Mesendoderm (in vitro differentiated cells): ENCODE data around the gene YDJC.
"Not testable (repeated sequence)": the region's sequence is repeated elsewhere in the genome, so short reads cannot be mapped to it uniquely, and the experiment has no call there.

Experiments
- DNase-seq: peaks from one replicate; pipeline ENCODE4 v3.0.0; 2013
- H2AK5ac ChIP-seq: 2 replicates; pipeline ENCODE4 v1.6.1; 2013; ENCODE audit warnings: low read length, inconsistent platforms
- H2BK120ac ChIP-seq: 2 replicates; pipeline ENCODE4 v1.6.1; 2013; ENCODE audit warnings: low read depth, mild to moderate bottlenecking, low read length, moderate library complexity, mixed read lengths
- H2BK15ac ChIP-seq: replicated peaks from 2 replicates; pipeline ENCODE4 v1.6.1; 2013; ENCODE audit warnings: low read depth, mild to moderate bottlenecking, moderate library complexity
- H2BK5ac ChIP-seq: 2 replicates; pipeline ENCODE4 v1.6.1; 2013; ENCODE audit warnings: low read length, inconsistent platforms
- H3K18ac ChIP-seq: 2 replicates; pipeline ENCODE4 v1.6.1; 2013; ENCODE audit warnings: mild to moderate bottlenecking, low read length, mixed read lengths
- H3K23ac ChIP-seq: one replicate; pipeline ENCODE4 v1.6.1; 2013; ENCODE audit warnings: low read length
- H3K27ac ChIP-seq: 2 replicates; pipeline ENCODE4 v1.5.1; 2013; ENCODE audit warnings: low read depth, mild to moderate bottlenecking, inconsistent platforms, low read length, moderate library complexity
- H3K27me3 ChIP-seq: 2 replicates; pipeline ENCODE4 v1.6.1; 2013; ENCODE audit warnings: low read length, control low read depth, mild to moderate bottlenecking, inconsistent platforms; ENCODE audit not compliant: insufficient read depth, poor library complexity
- H3K36me3 ChIP-seq: 2 replicates; pipeline ENCODE4 v1.6.1; 2013; ENCODE audit warnings: low read length, inconsistent platforms; ENCODE audit not compliant: control insufficient read depth, insufficient read depth
- H3K4ac ChIP-seq: one replicate; pipeline ENCODE4 v1.6.1; 2013; ENCODE audit warnings: low read depth, mild to moderate bottlenecking, low read length, moderate library complexity
- H3K4me1 ChIP-seq: 2 replicates; pipeline ENCODE4 v1.6.1; 2013; ENCODE audit warnings: low read depth, low read length, inconsistent platforms; ENCODE audit not compliant: control insufficient read depth
- H3K4me2 ChIP-seq: 2 replicates; pipeline ENCODE4 v1.6.1; 2013; ENCODE audit warnings: low read length
- H3K4me3 ChIP-seq: 2 replicates; pipeline ENCODE4 v1.5.1; 2013; ENCODE audit warnings: mild to moderate bottlenecking, low read length
- H3K56ac ChIP-seq: one replicate; pipeline ENCODE4 v1.6.1; 2013; ENCODE audit warnings: low read length
- H3K79me1 ChIP-seq: 2 replicates; pipeline ENCODE4 v1.6.1; 2013; ENCODE audit warnings: low read length, inconsistent platforms
- H3K79me2 ChIP-seq: 2 replicates; pipeline ENCODE4 v1.6.1; 2013; ENCODE audit warnings: mild to moderate bottlenecking, low read length; ENCODE audit not compliant: control insufficient read depth, insufficient read depth
- H3K9ac ChIP-seq: 2 replicates; pipeline ENCODE4 v1.6.1; 2013; ENCODE audit warnings: low read length, inconsistent platforms
- H4K5ac ChIP-seq: one replicate; pipeline ENCODE4 v1.6.1; 2013; ENCODE audit warnings: low read length
- H4K8ac ChIP-seq: one replicate; pipeline ENCODE4 v1.6.1; 2013; ENCODE audit warnings: low read depth, mild to moderate bottlenecking, control low read depth, low read length, moderate library complexity
- WGBS: extraction: QIAGEN DNeasy Blood & Tissue Kit; methylation state at CpG from one replicate; pipeline ENCODE4 v1.1.7; 2013; ENCODE audit warnings: low lambda C conversion rate, missing lambda C conversion rate; ENCODE audit not compliant: insufficient coverage; ENCODE audit errors: extremely low coverage; 5-methylcytosine and 5-hydroxymethylcytosine counted together

The YDJC gene

GRCh38 chr22:21602579-21602978, 27.2 kb downstream of the YDJC start:
- H2BK5ac ChIP-seq = no peak overlapping the region
- H2BK120ac ChIP-seq = no peak overlapping the region
- peaks cover 31% of the 10 kb centered on the region for H3K79me1 ChIP-seq
- H3K79me2 ChIP-seq = peaks cover 67% of the 10 kb centered on the region
- DNase-seq = no peak
- H3K18ac ChIP-seq = no peak overlapping the region
- no peak overlapping the region for H3K23ac ChIP-seq
- H4K8ac ChIP-seq = no peak overlapping the region
- no peaks in the 10 kb centered on the region for H3K27me3 ChIP-seq
- no peak overlapping the region for H3K9ac ChIP-seq
- no peaks in the 10 kb centered on the region for H3K4me1 ChIP-seq
- H4K5ac ChIP-seq = no peak overlapping the region
- H2AK5ac ChIP-seq = no peak overlapping the region
- H3K4me2 ChIP-seq = no peak overlapping the region
- WGBS = no CpG with 5 or more reads among the region's 6 CpGs
- H3K56ac ChIP-seq = no peak overlapping the region
- H3K36me3 ChIP-seq = peaks cover 5% of the 10 kb centered on the region
- no peak overlapping the region for H3K27ac ChIP-seq
- no peak overlapping the region for H3K4me3 ChIP-seq
- no peak overlapping the region for H3K4ac ChIP-seq
- H2BK15ac ChIP-seq = no peak overlapping the region

- Histone ChIP-seq H3K4me1 (no peaks in the 10 kb centered on the region), H4K8ac (no peak overlapping the region), H3K79me1 (peaks cover 27% of the 10 kb centered on the region), H3K79me2 (peaks cover 66% of the 10 kb centered on the region), H3K4me3 (no peak overlapping the region), H2BK120ac (no peak overlapping the region), H4K5ac (no peak overlapping the region), H3K18ac (no peak overlapping the region), H3K27me3 (no peaks in the 10 kb centered on the region), H3K23ac (no peak overlapping the region), H3K4me2 (no peak overlapping the region), H3K27ac (no peak overlapping the region), H2BK5ac (no peak overlapping the region), H3K9ac (no peak overlapping the region), H2AK5ac (no peak overlapping the region), H2BK15ac (no peak overlapping the region), H3K4ac (no peak overlapping the region), H3K56ac (no peak overlapping the region), H3K36me3 (peaks cover 12% of the 10 kb centered on the region)
- DNase-seq = no peak
- no CpG with 5 or more reads among the region's 6 CpGs for WGBS
Observed at GRCh38 chr22:21599053-21599893, 30.5 kb downstream of the YDJC start.

GRCh38 chr22:21598302-21598701, 31.5 kb downstream of the YDJC start:
- Histone ChIP-seq H3K56ac (no peak overlapping the region), H4K8ac (no peak overlapping the region), H3K79me1 (peaks cover 34% of the 10 kb centered on the region), H3K4ac (no peak overlapping the region), H4K5ac (no peak overlapping the region), H2BK5ac (no peak overlapping the region), H3K23ac (no peak overlapping the region), H2AK5ac (no peak overlapping the region), H3K9ac (no peak overlapping the region), H3K18ac (no peak overlapping the region), H3K4me3 (no peak overlapping the region), H2BK15ac (no peak overlapping the region), H3K36me3 (peaks cover 19% of the 10 kb centered on the region), H3K27me3 (no peaks in the 10 kb centered on the region), H3K79me2 (peaks cover 72% of the 10 kb centered on the region), H3K4me1 (no peaks in the 10 kb centered on the region), H3K4me2 (no peak overlapping the region), H2BK120ac (no peak overlapping the region), H3K27ac (no peak overlapping the region)
- no peak for DNase-seq
- WGBS = no CpG with 5 or more reads among the region's 3 CpGs

- H3K27ac ChIP-seq, H3K4me1 ChIP-seq, H3K4me3 ChIP-seq, H2BK15ac ChIP-seq, H2BK120ac ChIP-seq, DNase-seq, H3K4ac ChIP-seq, H3K18ac ChIP-seq, H3K27me3 ChIP-seq, H3K23ac ChIP-seq, H3K9ac ChIP-seq, H3K56ac ChIP-seq, H2BK5ac ChIP-seq, H4K5ac ChIP-seq, H3K4me2 ChIP-seq, H4K8ac ChIP-seq, H2AK5ac ChIP-seq: not testable (repeated sequence)
- peaks cover 79% of the 10 kb centered on the region for H3K79me2 ChIP-seq
- peaks cover 20% of the 10 kb centered on the region for H3K36me3 ChIP-seq
- no CpG with 5 or more reads among the region's 13 CpGs for WGBS
- peaks cover 37% of the 10 kb centered on the region for H3K79me1 ChIP-seq
Observed at GRCh38 chr22:21596356-21597135, 33.3 kb downstream of the YDJC start.

GRCh38 chr22:21594865-21595452, 34.9 kb downstream of the YDJC start:
- peaks cover 82% of the 10 kb centered on the region for H3K79me2 ChIP-seq
- no peak overlapping the region for H3K4me2 ChIP-seq
- no peak overlapping the region for H4K8ac ChIP-seq
- H2BK120ac ChIP-seq = no peak overlapping the region
- H2BK5ac ChIP-seq = no peak overlapping the region
- no CpG with 5 or more reads among the region's 5 CpGs for WGBS
- no peaks in the 10 kb centered on the region for H3K4me1 ChIP-seq
- H3K27me3 ChIP-seq = no peaks in the 10 kb centered on the region
- H2AK5ac ChIP-seq = no peak overlapping the region
- peaks cover 20% of the 10 kb centered on the region for H3K36me3 ChIP-seq
- H3K79me1 ChIP-seq = peaks cover 46% of the 10 kb centered on the region
- H2BK15ac ChIP-seq = no peak overlapping the region
- no peak overlapping the region for H3K18ac ChIP-seq
- H3K27ac ChIP-seq = no peak overlapping the region
- no peak overlapping the region for H3K23ac ChIP-seq
- H4K5ac ChIP-seq = no peak overlapping the region
- no peak overlapping the region for H3K9ac ChIP-seq
- no peak overlapping the region for H3K56ac ChIP-seq
- no peak overlapping the region for H3K4ac ChIP-seq
- H3K4me3 ChIP-seq = no peak overlapping the region
- no peak for DNase-seq
